NCI-H524 (cell line): Measurements from ENCODE around the gene ACRV1.

ENCODE experiments used
- DNase-seq, 2 experiments: peaks; one replicate each; lab custom pipeline; 2025; lab: John Stamatoyannopoulos, UW

The ACRV1 gene

DNA sequence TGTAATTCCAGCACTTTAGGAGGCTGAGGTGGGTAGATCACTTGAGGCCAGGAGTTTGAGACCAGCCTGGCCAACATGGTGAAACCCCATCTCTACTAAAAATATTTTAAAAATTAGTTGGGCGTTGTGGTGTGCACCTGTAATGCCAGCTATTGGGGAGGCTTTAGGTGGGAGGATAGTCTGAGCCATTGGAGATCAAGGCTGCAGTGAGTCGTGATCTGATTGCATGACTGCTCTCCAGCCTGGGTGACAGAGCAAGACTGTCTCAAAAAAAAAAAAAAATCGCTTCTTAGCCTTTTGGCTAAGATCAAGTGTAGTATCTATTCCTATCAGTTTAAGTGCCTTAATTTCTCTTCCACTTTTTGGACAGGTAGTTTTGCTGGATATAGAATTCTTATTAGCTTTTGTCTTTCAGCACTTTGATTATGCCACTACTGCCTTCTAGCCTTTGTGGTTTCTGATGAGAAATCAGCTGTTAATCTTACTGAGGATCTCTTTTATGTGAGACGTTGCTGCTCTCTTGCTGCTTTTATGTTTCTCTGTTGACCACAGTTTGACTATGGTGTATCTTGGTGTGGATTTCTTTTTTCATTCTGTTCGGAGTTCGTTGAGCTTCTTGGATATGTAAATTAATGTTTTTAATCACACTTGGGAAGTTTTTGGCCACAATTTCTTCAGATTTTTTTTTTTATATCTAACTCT lies 31.0 kb downstream of the ACRV1 start:
- no peak for DNase-seq

DNA sequence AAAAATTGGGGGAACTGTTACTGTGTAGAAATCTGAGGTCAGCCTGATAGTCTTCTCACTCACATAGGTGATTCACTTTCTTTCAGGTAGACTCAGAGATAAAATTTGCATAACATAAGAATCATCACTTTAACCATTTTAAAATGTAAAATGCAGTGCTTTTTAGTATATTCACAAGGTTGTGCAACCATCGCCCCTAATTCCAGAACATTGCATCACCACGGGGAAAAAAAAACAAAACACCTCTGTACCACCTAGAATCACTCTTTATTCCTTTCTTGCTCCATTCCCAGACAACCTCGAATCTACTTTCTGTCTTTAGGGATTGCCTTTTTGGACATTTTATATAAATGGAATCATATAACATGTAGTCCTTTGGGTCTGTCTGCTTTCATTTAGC lies 34.8 kb downstream of the ACRV1 start:
- DNase-seq, result no peak

DNA sequence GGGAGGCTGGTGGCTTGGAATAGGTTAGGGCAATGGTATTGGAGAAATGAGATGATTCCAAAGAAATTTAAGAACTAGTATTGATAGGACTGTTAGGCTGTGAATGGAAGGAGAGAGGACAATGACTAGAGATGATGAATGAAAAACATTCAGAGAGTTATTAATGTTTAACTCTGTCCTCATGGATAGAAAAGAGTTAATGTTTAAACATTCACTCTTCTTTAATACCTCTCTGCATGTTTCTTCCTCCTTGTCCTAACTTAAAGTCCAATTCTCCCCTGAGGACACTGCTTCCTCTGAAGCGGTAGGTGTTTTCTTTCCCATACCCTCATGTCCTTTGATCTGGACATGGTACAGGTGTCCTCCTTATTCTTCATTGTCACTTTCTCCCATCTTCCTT lies 42.3 kb downstream of the ACRV1 start:
- no peak for DNase-seq

DNA sequence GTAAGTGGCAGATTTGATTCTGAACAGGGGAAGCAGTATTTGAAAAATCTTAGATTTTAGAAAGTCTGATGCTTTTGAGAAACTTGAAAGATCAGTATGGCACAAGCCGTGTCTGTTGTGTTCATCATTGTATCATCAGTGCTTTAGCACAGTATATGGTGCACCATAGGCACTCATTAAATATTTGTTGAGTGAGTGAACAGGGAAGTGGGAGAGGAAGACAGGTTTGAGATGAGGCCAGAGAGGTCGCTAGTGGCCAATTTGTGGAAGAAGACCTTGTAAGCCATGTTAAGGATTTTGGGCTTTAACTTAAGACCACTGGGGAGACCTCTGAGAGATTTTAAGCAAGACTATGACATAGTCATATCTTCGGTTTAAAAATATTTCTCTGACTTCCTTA lies 42.8 kb downstream of the ACRV1 start:
- DNase-seq, result no peak

DNA sequence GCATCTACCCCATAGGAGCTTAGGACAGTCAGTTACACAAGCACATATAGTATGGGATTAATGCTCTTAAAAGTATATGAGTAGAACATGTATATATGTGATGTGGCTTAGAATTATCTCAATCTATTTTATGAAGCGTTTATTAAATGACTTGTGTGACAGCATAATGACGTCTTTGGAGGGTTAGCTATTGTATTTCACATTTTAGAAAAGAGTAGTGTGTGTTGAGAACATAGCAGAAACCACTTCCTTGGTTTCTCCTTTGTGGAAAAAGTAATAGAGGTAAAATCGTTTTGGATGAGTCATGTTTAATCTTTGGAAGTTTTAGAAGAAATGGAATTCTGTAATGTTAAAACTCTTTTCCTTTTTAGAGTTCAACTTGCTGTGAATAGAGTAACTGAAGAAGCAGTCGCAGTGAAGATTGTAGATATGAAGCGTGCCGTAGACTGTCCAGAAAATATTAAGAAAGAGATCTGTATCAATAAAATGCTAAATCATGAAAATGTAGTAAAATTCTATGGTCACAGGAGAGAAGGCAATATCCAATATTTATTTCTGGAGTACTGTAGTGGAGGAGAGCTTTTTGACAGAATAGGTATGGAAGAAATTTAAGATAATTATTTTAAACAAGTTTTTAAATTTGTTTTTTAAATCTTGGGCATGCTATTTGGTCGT lies 53.3 kb downstream of the ACRV1 start:
- no peak for DNase-seq

DNA sequence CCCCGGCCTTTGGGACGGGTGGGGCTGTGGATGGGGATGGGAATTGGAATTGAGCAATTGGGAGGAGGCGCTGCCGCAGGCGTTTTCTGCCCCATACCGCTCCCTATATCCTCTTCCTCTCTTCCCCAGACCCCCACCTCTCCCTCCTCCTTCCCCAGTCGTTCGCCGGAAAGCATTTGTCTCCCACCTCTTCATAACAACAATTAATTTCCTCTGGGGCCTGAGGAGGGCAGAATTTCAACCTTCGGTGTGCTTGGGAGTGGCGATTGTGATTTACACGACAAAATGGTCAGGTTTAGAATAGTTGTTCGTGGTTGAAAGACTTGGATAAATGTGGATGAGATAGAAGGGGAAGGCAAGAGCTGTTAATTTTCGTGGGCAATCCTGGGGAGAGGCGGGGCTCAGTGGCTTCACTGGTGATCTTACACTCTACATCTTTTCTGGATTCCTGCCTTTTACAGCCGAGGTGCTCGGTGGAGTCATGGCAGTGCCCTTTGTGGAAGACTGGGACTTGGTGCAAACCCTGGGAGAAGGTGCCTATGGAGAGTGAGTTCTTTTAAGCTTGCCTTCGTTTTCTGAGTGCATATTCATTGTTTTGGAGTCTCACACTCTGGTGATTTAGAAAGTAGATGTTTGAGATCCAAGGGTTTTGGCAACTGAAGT lies 54.2 kb downstream of the ACRV1 start:
- DNase-seq, result peak; percentile 87 to 97

DNA sequence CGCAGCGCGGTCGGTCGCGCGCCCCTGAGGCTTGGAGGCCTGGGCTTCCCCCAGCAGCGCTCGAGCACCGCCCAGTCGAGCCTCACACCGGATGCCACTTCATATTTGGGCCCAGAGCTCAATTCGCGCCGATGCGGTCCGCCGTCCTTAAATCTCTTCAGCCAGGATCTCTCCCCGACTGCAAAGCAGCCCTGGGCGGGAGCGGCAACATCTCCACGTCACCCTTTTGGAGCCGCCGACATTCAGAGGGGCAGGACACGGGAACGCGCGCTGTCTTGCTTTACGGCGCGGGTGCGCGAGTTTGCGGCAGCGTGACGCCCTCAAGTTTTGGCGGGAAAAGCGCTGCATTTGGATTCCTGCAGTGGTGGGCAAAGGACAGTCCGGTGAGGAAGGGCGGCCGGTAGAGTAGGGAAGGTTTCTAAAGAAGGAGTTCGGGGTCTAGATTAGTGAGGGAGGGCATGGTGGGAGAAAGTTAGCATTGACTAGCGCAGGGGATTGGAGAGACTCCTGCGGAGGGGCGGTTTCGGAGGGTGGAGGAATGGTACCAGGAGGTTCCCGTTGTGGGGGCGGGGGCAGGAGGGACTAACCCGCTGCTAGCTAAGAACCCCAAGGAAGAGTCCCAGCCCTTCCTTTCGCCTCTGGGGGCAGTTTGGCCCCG lies 54.9 kb downstream of the ACRV1 start:
- DNase-seq, result peak; percentile 91 to 97

DNA sequence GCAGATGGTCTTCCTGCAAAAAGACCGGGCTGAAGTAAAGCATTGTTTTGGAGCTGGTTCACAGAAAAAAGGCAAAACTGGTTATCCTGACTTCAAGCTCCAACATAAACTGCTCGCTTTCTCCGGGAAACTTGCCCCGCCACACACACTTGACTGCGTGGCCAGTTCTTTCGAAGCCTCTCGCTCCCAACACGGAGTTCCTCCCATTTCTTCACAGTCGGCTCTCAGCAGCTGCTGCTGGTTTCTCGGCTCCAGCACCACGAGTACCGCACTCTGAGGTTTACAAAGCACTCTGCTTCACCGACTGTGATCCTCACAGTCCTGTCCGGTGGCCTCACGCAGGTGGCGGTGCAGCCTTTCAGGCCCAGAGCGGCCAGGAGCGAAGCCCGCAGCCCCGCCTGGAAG lies 55.4 kb downstream of the ACRV1 start:
- DNase-seq, result peak in 1 of 2 experiments; percentile 64

DNA sequence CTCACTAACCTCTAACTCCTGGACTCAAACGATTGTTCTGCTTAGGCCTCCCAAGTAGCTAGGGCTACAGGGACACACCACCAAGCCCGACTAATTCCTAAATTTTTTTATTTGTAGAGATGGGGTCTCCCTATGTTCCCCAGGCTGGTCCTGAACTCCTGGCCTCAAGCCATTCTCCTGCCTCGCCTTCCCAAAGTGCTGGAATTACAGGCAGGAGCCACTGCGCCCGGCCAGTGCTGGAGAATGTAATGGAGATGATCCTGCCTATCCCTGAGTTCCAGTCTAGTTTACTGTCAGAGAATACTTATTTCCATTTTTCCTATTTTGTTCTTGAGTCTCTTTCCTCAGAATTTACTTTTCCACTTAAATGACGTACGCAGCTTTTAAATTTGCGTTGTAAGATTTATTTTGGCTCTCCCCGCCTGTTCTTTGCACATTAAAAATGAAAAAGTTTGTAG lies 55.9 kb downstream of the ACRV1 start, which contains the start of gene CHEK1:
TSS of gene CHEK1 (plus strand) at position 408 of the 458 bp plus-strand sequence. CDS start 1,606 bp downstream, outside the sequence.
- no peak for DNase-seq

DNA sequence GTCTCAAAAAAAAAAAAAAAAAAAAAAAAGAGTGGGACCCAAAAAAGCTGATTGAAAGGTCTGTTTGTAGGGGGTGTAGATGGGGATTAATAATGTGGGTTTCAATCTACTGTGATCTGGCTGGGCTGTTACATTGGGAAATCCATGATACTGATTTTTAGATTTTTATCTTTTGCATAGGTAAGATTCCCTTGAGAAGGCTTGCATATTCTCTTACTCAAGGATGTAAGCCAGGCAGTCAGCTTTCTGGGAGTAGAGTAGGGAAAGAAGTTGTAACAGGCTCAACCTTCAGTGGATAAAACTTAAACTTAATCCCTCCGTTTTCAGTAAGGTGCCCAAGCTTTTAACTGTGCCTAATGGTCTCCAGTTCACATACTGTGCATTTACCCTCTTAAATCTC lies 57.6 kb downstream of the ACRV1 start:
- no peak for DNase-seq

DNA sequence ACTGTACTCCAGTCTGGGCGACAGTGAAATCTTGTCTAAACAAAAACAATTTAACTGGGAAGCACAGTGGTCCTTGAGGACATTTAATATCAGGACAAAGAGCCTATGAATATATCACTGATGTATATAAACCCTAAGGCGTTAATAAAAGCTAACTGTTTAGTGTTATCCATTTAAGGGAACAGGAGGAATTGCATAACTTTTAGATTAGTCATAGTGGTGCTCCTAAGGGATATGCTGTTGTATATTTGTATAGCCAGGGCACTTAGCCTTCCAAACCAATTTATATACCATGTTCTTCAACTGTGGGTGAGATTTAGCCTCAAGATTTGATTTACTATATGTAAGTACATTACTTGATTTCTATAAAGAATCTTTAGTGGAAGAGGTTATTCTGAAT lies 58.7 kb downstream of the ACRV1 start:
- no peak for DNase-seq
